IPS DF 6.9 (cell line): ENCODE data around the gene RABL2B.
"Not testable (repeated sequence)": the region's sequence is repeated elsewhere in the genome, so short reads cannot be mapped to it uniquely, and the experiment has no call there.

Source experiments
- DNase-seq: peaks from one replicate; pipeline ENCODE4 v3.0.0-alpha.2; 2013; ENCODE audit warnings: low read depth, low spot score
- H3K27ac ChIP-seq: one replicate; pipeline ENCODE4 v1.5.1; 2013; ENCODE audit warnings: low read length, control low read depth
- H3K27me3 ChIP-seq: 2 replicates; pipeline ENCODE4 v1.6.1; 2013; ENCODE audit warnings: mild to moderate bottlenecking, low read length; ENCODE audit not compliant: control insufficient read depth, insufficient read depth
- H3K36me3 ChIP-seq: 2 replicates; pipeline ENCODE4 v1.6.1; 2013; ENCODE audit warnings: low read length; ENCODE audit not compliant: control insufficient read depth, insufficient read depth
- H3K4me1 ChIP-seq: 2 replicates; pipeline ENCODE4 v1.6.1; 2013; ENCODE audit warnings: low read length; ENCODE audit not compliant: control insufficient read depth, insufficient read depth
- H3K4me3 ChIP-seq: 2 replicates; pipeline ENCODE4 v1.5.1; 2013; ENCODE audit warnings: mild to moderate bottlenecking, low read length
- H3K9me3 ChIP-seq: 2 replicates; pipeline ENCODE4 v1.6.1; 2013; ENCODE audit warnings: low read length, inconsistent platforms; ENCODE audit not compliant: control insufficient read depth, insufficient read depth
- WGBS: extraction: QIAGEN DNeasy Blood & Tissue Kit; methylation state at CpG from one replicate; pipeline ENCODE4 v1.1.7; 2013; ENCODE audit warnings: mixed read lengths, missing lambda C conversion rate; ENCODE audit not compliant: insufficient read length, insufficient coverage; 5-methylcytosine and 5-hydroxymethylcytosine counted together

RABL2B gene

GRCh38 chr22:50783033-50783879, at the start of gene RABL2B:
Gene RABL2B, minus strand, starts transcription at chr22:50783636. Its CDS starts 1,342 bp downstream, at chr22:50782294.
- H3K4me3 ChIP-seq = peak within 1 kb of the TSS; percentile 43; the same call in 1 of the 2 replicates
- not testable (repeated sequence) for H3K9me3 ChIP-seq, H3K36me3 ChIP-seq, H3K27ac ChIP-seq, H3K27me3 ChIP-seq, H3K4me1 ChIP-seq
- WGBS = no CpG with 5 or more reads among the region's 77 CpGs
- peak; percentile 52 for DNase-seq

- DNase-seq, H3K27me3 ChIP-seq, H3K27ac ChIP-seq, H3K36me3 ChIP-seq, H3K4me3 ChIP-seq, H3K4me1 ChIP-seq, H3K9me3 ChIP-seq: not testable (repeated sequence)
- no CpG with 5 or more reads among the region's 5 CpGs for WGBS
Observed at GRCh38 chr22:50786936-50787335, 3.5 kb upstream of the RABL2B start.

- H3K27me3 ChIP-seq, H3K4me3 ChIP-seq, H3K36me3 ChIP-seq, H3K9me3 ChIP-seq, H3K27ac ChIP-seq, H3K4me1 ChIP-seq, DNase-seq: not testable (repeated sequence)
- WGBS = no CpG with 5 or more reads among the region's 5 CpGs
Observed at GRCh38 chr22:50785289-50785688, 1.9 kb upstream of the RABL2B start.

GRCh38 chr22:50783880-50784276, 442 bp upstream of the RABL2B start:
- DNase-seq, H3K27ac ChIP-seq, H3K4me1 ChIP-seq, H3K36me3 ChIP-seq, H3K9me3 ChIP-seq, H3K27me3 ChIP-seq: not testable (repeated sequence)
- WGBS = no CpG with 5 or more reads among the region's 16 CpGs
- H3K4me3 ChIP-seq = peak overlapping the region; percentile 10; the same call in 1 of the 2 replicates

DNA sequence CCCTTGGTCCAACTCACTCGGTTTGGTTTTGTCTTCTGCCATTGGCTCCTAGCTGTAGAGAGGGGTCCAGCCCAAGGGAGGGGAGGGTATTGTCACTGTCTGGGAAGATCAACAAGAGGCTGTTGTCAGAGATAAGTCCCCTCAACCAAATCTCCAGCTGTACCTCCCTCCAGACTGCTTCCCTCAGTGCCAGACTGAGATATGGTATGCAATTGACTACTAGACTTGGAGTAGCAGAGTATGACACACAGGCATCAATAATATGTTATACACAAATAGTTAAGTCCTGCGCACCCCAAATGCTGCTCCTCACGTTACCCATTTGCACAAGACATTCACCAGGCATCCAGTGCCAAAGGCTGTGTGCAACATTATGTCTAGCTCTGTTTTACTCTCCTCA, 1.2 kb downstream of the RABL2B start:
- WGBS = no CpG with 5 or more reads among the region's 3 CpGs
- not testable (repeated sequence) for H3K27ac ChIP-seq, H3K27me3 ChIP-seq, H3K9me3 ChIP-seq, H3K36me3 ChIP-seq, DNase-seq, H3K4me1 ChIP-seq, H3K4me3 ChIP-seq

GRCh38 chr22:50780244-50780643, 3.2 kb downstream of the RABL2B start:
- H3K4me1 ChIP-seq, H3K4me3 ChIP-seq, H3K9me3 ChIP-seq, H3K27ac ChIP-seq, H3K27me3 ChIP-seq, DNase-seq, H3K36me3 ChIP-seq: not testable (repeated sequence)
- no CpG with 5 or more reads among the region's 4 CpGs for WGBS

GRCh38 chr22:50777631-50778030, 5.8 kb downstream of the RABL2B start:
- not testable (repeated sequence) for DNase-seq, H3K27me3 ChIP-seq, H3K4me3 ChIP-seq, H3K4me1 ChIP-seq, H3K27ac ChIP-seq, H3K36me3 ChIP-seq, H3K9me3 ChIP-seq
- no CpG with 5 or more reads among the region's 5 CpGs for WGBS

DNA sequence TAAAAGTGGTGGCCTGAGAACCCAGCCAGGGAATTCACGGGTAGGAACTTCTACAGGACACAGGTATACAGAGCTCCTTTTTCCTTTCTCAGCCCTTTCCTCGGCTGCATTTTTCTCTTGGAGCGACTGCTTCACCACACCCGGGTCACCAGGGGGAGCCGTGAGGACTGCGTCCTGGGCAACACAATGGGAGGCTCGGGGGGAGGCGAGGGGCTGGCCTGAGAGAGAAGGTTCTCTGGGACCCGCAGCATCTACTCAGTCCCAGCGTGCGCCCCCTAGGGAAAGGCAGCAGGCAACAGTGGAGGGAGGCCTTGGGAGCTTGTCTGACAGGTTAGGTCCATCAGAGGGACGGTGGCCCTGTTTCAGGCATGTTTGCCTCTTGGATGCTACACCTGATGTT, 8.3 kb downstream of the RABL2B start:
- WGBS = no CpG with 5 or more reads among the region's 12 CpGs
- not testable (repeated sequence) for H3K4me3 ChIP-seq, H3K9me3 ChIP-seq, H3K27me3 ChIP-seq, H3K27ac ChIP-seq, H3K36me3 ChIP-seq, H3K4me1 ChIP-seq
- peak; percentile 47 for DNase-seq

DNA sequence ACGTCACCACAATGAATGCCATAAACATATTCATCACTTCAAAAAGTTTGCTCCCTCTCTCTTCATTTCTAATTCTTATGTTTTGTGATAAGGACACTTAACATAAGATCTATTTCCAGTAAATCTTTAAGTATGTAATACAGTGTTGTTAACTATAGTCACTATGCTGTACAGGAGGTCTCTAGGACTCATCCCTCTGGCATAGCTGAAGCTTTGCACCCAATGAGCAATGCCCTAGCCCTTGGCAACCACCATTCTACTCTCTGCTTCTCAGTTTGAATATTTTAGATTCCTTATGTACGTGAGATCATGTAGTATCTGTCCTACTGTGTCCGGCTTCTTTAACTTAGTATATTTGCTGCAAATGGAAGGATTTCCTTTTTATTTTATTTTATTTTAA, 19.1 kb downstream of the RABL2B start:
- DNase-seq, H3K27ac ChIP-seq, H3K4me1 ChIP-seq, H3K27me3 ChIP-seq, H3K4me3 ChIP-seq, H3K36me3 ChIP-seq, H3K9me3 ChIP-seq: not testable (repeated sequence)
- no CpG with 5 or more reads among the region's 3 CpGs for WGBS

- H3K27me3 ChIP-seq, DNase-seq, H3K36me3 ChIP-seq, H3K4me3 ChIP-seq, H3K27ac ChIP-seq, H3K9me3 ChIP-seq, H3K4me1 ChIP-seq: not testable (repeated sequence)
- no CpG with 5 or more reads among the region's 2 CpGs for WGBS
Observed at GRCh38 chr22:50761829-50762228, 21.6 kb downstream of the RABL2B start.
